CD14-positive monocyte (primary cell): Measurements from ENCODE around the gene DGKE. TPM values are rescaled to one million over a fixed set of nuclear protein-coding genes. Genes with fewer than 3 reads are reported as not detected.

Source experiments
- DNase-seq, 3 donors: peaks; one replicate each; pipeline ENCODE4 v3.0.0-alpha.2; 2011 to 2022
- H2AFZ ChIP-seq: 2 replicates; pipeline ENCODE4 v1.6.0; 2012; ENCODE audit warnings: mild to moderate bottlenecking, low read depth, low read length, inconsistent platforms; ENCODE audit not compliant: insufficient read depth, poor library complexity, severe bottlenecking
- H3K27ac ChIP-seq, 2 donors: 1 replicate in 1 of 2; 2 replicates in 1 of 2; pipeline ENCODE4 v1.5.1; 2012 to 2013; ENCODE audit warnings: low read length in 2 of 2, control low read depth in 1 of 2, inconsistent platforms in 1 of 2, low read depth in 1 of 2, mild to moderate bottlenecking in 1 of 2
- H3K27me3 ChIP-seq, 2 donors: one replicate each; pipeline versions ENCODE4 v1.6.0 to v1.6.1; 2011 to 2013; ENCODE audit warnings: low read length in 2 of 2; ENCODE audit not compliant: control insufficient read depth in 2 of 2, insufficient read depth in 2 of 2
- H3K36me3 ChIP-seq, 2 donors: replicated peaks in 1 of 2; 1 replicate in 1 of 2; 2 replicates in 1 of 2; pipeline versions ENCODE4 v1.5.1 to v1.6.1; 2012 to 2013; ENCODE audit warnings: low read length in 2 of 2, control low read depth in 1 of 2, inconsistent platforms in 1 of 2, mild to moderate bottlenecking in 1 of 2; ENCODE audit not compliant: insufficient read depth in 2 of 2, control insufficient read depth in 1 of 2
- H3K4me1 ChIP-seq, 2 donors: 1 replicate in 1 of 2; 2 replicates in 1 of 2; pipeline versions ENCODE4 v1.5.1 to v1.6.1; 2012 to 2013; ENCODE audit warnings: low read length in 2 of 2, control low read depth in 1 of 2, inconsistent platforms in 1 of 2, mild to moderate bottlenecking in 1 of 2, moderate library complexity in 1 of 2; ENCODE audit not compliant: insufficient read depth in 2 of 2, control insufficient read depth in 1 of 2
- H3K4me2 ChIP-seq: replicated peaks from 2 replicates; pipeline ENCODE3; 2012; ENCODE audit warnings: low read length, moderate library complexity, mild to moderate bottlenecking; ENCODE audit not compliant: poor library complexity, severe bottlenecking; ENCODE audit errors: extremely low read depth
- H3K4me3 ChIP-seq, 3 experiments: fragments of 200-600 bp in 1 of 3; sonication (generic) in 1 of 3; replicated peaks in 1 of 3; 1 replicate in 2 of 3; 2 replicates in 1 of 3; pipeline ENCODE4 v1.5.1; 2011 to 2013; ENCODE audit warnings: low read length in 3 of 3, mild to moderate bottlenecking in 3 of 3, control low read depth in 2 of 3, low read depth in 2 of 3, inconsistent platforms in 1 of 3, moderate library complexity in 1 of 3
- H3K79me2 ChIP-seq: 2 replicates; pipeline ENCODE4 v1.6.0; 2012; ENCODE audit warnings: mild to moderate bottlenecking, control low read depth, inconsistent platforms, low read length, moderate library complexity; ENCODE audit not compliant: insufficient read depth
- H3K9ac ChIP-seq: 2 replicates; pipeline ENCODE4 v1.6.0; 2017; ENCODE audit warnings: low read length, mild to moderate bottlenecking; ENCODE audit not compliant: insufficient read depth, poor library complexity, severe bottlenecking
- H3K9me3 ChIP-seq, 2 donors: replicated peaks in 1 of 2; 1 replicate in 1 of 2; 2 replicates in 1 of 2; pipeline versions ENCODE4 v1.5.1 to v1.6.1; 2012 to 2013; ENCODE audit warnings: low read length in 2 of 2, control low read depth in 1 of 2; ENCODE audit not compliant: control insufficient read depth in 1 of 2, insufficient read depth in 1 of 2
- H4K20me1 ChIP-seq: 2 replicates; pipeline ENCODE4 v1.6.0; 2012; ENCODE audit warnings: mild to moderate bottlenecking, low read length, control low read depth, moderate library complexity; ENCODE audit not compliant: insufficient read depth
- H3K27ac Mint-ChIP-seq, 7 donors: one replicate each; pipeline ENCODE4 v1.8.0; 2020; ENCODE audit warnings: mild to moderate bottlenecking in 7 of 7, mixed read lengths in 7 of 7, moderate library complexity in 6 of 7, inconsistent platforms in 2 of 7
- H3K27me3 Mint-ChIP-seq, 3 donors: one replicate each; pipeline ENCODE4 v1.8.0; 2021 to 2022; ENCODE audit warnings: low read depth in 3 of 3, mild to moderate bottlenecking in 3 of 3, mixed read lengths in 3 of 3, moderate library complexity in 3 of 3, inconsistent platforms in 1 of 3
- H3K36me3 Mint-ChIP-seq, 2 donors: one replicate each; pipeline ENCODE4 v1.8.0; 2020; ENCODE audit warnings: mixed read lengths in 2 of 2, inconsistent platforms in 1 of 2, mild to moderate bottlenecking in 1 of 2
- H3K4me1 Mint-ChIP-seq: one replicate; pipeline ENCODE4 v1.8.0; 2020; ENCODE audit warnings: mild to moderate bottlenecking, mixed read lengths
- H3K4me3 Mint-ChIP-seq, 2 donors: one replicate each; pipeline ENCODE4 v1.8.0; 2020; ENCODE audit warnings: mild to moderate bottlenecking in 2 of 2, mixed read lengths in 2 of 2, moderate library complexity in 1 of 2
- H3K9me3 Mint-ChIP-seq, 7 donors: one replicate each; pipeline ENCODE4 v1.8.0; 2020 to 2022; ENCODE audit warnings: mixed read lengths in 7 of 7, mild to moderate bottlenecking in 6 of 7, moderate library complexity in 6 of 7, inconsistent platforms in 2 of 7
- CTCF ChIP-seq: fragments of 200-600 bp; IDR thresholded peaks from one replicate; pipeline ENCODE4 v1.8.0; 2022; ENCODE audit warnings: antibody characterized with exemption, mild to moderate bottlenecking
- WGBS: methylation state at CpG from one replicate; pipeline ENCODE4 v1.1.5; 2013; ENCODE audit warnings: missing lambda C conversion rate; ENCODE audit not compliant: insufficient coverage; 5-methylcytosine and 5-hydroxymethylcytosine counted together
- intact Hi-C, 2 donors: fragments of 100-400 bp; cut with micrococcal nuclease; formaldehyde crosslinking; loops; one replicate each; pipeline versions ENCODE4 v1.15.0 to v1.15.1; 2023
- polyA plus RNA-seq, 3 donors: library from polyadenylated mRNA; depleted of rRNA in 1 of 3; unstranded in 2 of 3; stranded (reverse) in 1 of 3; fragments of 300-500 nt in 2 of 3; fragments of >200 nt in 1 of 3; fragmentation: Illumina TruSeq in 2 of 3; gene quantifications; 1 replicate in 2 of 3; 2 replicates in 1 of 3; pipeline ENCODE4 v1.2.3, GENCODE V29; 2012 to 2021

DGKE gene
- polyA plus RNA-seq, 3 donors, result 1.1 to 3.0 (median 1.5) TPM

- Mint-ChIP-seq H3K36me3 (no peaks in the 10 kb centered on the region), H3K4me3 (no peak overlapping the region), H3K9me3 (no peaks in the 10 kb centered on the region), H3K27ac (no peak overlapping the region), H3K27me3 (peaks cover 0 to 11% (median 6%) of the 10 kb centered on the region in 3 donors), H3K4me1 (peaks cover 13% of the 10 kb centered on the region)
- Histone ChIP-seq H4K20me1 (no peaks in the 10 kb centered on the region), H3K4me3 (no peak overlapping the region), H3K27me3 (no peaks in the 10 kb centered on the region), H3K27ac (no peak overlapping the region), H3K9me3 (no peaks in the 10 kb centered on the region), H2AFZ (no peak overlapping the region), H3K4me1 (peaks cover 6 to 7% of the 10 kb centered on the region in 2 donors), H3K4me2 (no peak overlapping the region), H3K79me2 (no peaks in the 10 kb centered on the region), H3K9ac (no peak overlapping the region), H3K36me3 (no peaks in the 10 kb centered on the region)
- no peak for TF ChIP-seq CTCF
- no peak for DNase-seq
- intact Hi-C loops, result loop anchor here (5.0 kb wide), 2 partner anchors 125 to 145 kb away; partner anchors contain the start of gene COIL (in 1 of the 2)
Observed at GRCh38 chr17:56817066-56817465, 16.9 kb upstream of the DGKE start.

GRCh38 chr17:56819030-56819429, 14.9 kb upstream of the DGKE start:
- H3K4me3 Mint-ChIP-seq, result no peak overlapping the region
- H3K4me2 ChIP-seq, result no peak overlapping the region
- 100% methylated on average over 1 of the region's 2 CpGs for WGBS

More at GRCh38 chr17:56819030-56819429, 14.9 kb upstream of the DGKE start:
- H3K9me3 ChIP-seq, result no peaks in the 10 kb centered on the region
- H2AFZ ChIP-seq, result no peak overlapping the region
- no peaks in the 10 kb centered on the region for H3K79me2 ChIP-seq
- H3K4me3 ChIP-seq, result no peak overlapping the region
- H3K9ac ChIP-seq, result no peak overlapping the region
- H3K36me3 ChIP-seq, result no peaks in the 10 kb centered on the region
- no peak for DNase-seq
- Mint-ChIP-seq H3K9me3 (no peaks in the 10 kb centered on the region), H3K27ac (no peak overlapping the region), H3K4me1 (peaks cover 7% of the 10 kb centered on the region), H3K27me3 (peaks cover 0 to 8% (median 6%) of the 10 kb centered on the region in 3 donors), H3K36me3 (no peaks in the 10 kb centered on the region)
- peaks cover 3% of the 10 kb centered on the region in 2 donors for H3K4me1 ChIP-seq
- H4K20me1 ChIP-seq, result no peaks in the 10 kb centered on the region
- no peak overlapping the region for H3K27ac ChIP-seq
- intact Hi-C loops, result loop anchor here (2.0 to 5.0 kb wide), 3 partner anchors 122 to 143 kb away; partner anchors contain the start of gene COIL (in 1 of the 2)
- H3K27me3 ChIP-seq, result no peaks in the 10 kb centered on the region
- no peak for TF ChIP-seq CTCF
